NAMALWA (cell line): ENCODE measurements around the gene ONECUT3.

Experiments
- DNase-seq: peaks from one replicate; pipeline ENCODE4 v3.0.0-alpha.2; 2015; ENCODE audit warnings: low spot score

Gene ONECUT3

DNA sequence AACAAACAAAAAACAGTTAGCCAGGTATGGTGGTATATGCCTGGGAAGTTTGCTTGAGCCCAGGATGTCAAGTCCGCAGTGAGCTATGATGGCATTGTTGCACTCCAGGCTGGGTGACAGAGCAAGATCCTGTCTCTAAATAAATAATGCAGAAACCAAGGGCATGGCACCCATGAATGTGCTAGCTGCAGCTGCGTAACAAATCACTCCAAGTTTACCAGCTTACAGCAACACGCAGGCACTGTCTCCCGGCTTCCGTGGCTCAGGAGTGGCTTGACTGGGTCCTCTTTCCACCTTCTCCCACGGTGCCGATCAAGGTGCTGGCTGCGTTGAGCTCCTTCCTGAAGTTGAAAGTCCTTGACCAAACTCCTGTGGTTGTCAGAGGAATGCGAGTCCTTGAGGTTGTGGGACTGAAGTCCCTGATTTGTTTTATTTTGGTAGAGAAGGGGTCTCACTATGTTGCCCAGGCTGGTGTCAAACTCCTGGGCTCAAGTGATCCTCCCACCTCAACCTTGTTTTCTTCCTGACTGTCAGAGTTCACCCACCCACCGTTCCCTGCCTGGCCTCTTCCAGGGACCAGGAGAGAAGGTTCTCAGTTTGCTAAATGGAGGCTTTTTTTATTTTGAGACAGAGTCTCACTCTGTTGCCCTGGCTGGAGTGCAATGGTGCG is 13.2 kb upstream of the ONECUT3 start:
- no peak for DNase-seq

DNA sequence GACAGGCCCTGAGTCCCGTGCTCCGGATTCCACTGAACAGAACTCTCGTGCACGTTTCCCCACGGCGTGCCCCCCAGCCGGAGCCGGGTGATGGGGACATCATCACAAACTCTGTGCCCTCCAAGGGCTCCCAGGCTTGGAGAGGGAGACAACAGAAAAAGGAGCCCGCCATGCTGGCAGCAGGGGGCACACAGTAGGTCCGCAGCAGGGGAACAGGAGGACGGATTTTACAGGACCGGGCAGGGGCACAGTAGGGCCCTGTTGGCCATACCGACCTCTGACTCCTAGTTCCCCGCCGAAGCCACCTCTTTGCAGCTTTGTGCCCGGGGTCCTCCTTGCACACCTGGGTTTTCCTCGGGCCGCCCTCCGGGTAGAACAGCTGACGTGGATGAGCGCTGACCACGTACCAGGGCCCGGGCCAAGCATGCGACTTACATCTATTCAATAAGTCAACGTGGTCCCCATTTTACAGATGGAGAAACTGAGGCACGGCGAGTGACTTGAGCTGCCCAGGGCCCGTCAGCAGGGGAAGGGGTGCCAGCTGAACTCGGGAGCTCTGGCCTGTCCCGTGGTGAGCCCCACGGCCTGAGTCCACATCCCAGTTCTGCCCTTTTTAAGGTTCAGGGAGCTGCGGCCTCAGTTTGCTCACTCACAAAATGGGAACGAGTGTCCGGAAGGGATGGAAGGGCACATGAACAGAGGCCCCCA is 10.2 kb upstream of the ONECUT3 start:
- no peak for DNase-seq

DNA sequence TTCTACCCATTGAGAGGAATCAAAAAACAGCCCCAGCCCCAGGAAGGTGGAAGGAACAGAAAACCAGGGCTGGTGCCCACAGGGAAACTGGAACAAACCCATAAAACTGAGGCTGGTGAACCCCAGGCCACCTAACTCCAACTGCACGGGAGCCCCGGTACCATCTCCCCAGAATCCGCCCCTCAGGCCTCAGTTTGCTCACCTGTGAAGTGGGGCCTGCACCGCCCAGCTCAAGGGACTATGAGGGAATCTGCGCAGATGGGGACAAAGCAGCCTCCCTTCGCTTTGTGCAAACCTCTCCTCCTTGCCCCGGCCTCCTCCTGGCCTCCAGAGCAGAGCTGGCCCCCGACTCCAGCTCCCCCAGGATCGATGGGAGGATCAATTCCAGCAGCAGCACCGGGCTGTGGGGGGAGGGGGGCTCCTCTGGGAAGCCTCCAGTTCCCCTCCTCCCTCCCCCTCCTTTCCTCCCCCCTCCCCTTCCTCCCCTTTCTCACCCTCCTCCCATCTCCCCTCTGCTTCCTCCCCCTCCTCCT is 9.1 kb upstream of the ONECUT3 start:
- DNase-seq: no peak

DNA sequence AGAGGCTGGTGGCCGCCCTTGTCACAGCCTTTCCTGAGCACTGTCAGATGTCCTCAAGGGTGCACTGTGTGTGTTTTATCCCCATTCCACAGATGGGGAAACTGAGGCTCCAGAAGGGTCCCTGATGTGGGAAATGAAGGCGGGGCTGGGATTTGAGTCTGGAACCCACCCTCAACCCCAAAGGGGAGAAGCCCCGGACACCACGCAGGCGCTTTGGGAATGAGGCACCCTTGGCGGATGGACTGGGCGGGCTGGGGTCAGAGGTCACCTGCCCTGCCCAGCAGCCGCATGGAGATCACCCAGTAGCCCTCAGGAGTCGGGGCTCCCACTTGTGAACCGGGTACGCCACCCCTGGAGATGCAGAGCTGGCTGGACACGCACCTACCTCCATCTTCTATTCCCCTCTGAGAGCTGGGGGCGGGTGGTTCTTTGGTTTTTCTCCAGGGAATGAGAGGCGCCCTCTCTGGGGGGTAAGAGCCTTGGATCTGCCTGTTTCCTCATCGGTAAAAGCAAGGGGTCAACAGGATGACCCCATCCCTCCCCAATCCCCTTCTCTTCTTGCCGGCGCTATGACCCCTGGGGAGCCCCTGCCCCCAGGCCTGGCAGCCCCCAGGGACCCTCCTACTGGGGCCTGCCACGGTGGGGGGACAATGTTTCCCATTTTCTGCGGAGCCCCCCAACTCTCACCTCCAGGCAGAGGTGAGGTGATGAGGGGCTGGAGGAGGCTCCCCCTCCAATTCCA is 8.3 kb upstream of the ONECUT3 start:
- no peak for DNase-seq

DNA sequence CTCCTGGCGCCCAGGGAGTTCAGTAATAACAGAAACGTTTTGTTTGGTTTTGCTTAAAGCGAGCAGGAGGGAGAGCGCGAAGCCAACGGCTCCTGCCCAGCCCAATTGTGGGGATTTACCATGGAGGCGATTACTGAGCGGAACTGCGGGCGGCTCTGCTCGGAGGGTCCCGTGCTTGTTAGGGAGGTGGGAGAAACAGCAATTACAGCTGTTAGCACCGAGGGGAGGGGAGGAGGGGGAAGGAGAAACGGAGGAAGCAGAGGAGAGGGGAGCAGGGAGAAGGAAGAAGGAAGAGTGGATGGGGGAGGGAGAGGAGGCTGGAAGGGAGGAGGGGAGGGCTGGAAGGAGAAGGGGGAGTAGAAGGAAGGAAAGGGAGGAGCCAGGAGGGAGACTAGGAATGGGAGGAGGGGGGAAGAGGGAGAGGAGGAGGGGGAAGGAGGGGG is 7.7 kb upstream of the ONECUT3 start:
- DNase-seq: no peak

DNA sequence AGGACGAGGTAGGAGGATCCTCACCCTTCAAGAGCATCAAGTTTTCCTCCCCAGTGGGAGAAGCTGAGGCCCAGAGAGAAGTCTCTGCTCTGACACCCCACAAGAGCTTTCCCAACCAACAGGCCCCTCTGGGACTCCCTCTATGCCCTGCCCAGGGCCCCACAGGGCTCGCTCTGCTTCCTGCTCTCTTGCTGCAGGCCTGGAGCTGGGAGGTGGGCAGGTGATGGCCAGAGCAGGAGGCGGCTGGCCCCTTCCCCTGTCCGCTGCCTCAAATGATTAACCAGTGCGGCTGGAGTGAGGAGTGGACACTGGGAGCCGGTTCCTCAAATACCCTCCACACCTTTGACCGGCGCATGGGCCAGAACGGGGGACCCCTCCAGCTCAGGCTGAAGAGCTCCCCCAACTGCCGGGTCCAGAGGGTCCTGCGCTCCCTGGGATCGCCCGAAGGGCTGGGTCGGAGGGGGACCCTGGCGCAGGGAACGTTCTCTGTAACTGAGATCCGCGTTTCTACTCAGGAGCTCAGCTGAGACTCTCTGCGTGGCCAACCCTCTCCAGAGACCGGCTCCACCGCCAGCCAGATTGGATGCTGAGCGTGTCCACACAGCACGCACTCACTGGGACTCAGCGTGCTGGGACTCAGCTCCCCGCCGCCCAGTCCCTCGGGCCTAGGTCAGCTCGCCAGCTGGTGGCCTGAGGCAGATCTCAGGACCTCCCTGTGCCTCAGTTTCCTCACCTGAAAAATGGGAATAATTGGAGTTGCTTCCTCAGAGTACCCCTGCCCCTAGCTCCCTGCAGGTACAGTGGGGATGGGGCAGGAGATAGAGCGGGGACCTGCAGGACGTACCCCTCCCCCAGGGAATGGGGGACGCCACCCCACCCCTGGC is 6.7 kb upstream of the ONECUT3 start:
- DNase-seq: peak; percentile 43

DNA sequence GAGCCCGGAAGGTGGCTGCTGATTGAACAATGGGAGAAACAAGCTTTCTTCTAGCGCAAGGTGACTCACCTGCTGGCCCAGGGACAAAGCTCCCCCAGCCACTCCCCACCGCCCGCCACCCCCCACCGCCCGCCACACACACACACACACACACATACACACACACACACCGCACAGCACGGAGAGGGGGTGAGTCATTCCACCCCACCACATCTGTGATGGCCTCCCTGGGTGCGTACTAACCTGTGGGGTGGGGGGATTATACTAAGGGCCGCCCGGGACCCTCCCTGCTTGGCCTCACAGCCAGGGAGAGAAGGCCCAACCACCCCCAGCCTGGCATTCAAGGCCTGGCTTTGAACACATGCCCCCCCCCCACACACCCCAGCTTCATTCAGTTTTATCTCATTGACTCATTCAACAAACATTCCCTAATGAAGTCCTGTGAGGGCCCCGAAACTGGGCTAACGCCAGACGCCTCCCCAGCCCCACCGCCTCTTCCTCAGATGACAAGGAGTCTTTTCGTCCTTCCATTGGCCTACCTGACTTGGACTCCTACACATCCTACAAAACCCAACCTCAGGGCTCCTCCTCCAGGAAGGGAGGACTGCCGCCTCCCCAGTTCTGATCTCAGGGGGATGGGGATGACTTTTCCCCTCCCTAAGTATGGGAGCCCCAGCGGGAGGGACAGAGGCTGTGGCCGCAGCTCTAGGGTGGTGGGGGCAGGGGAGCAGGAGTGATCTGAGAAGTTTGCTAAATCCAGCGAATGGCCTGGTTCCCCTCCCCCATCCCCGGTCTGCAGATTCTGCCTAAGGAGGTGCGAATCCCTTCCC is 5.8 kb upstream of the ONECUT3 start:
- no peak for DNase-seq

DNA sequence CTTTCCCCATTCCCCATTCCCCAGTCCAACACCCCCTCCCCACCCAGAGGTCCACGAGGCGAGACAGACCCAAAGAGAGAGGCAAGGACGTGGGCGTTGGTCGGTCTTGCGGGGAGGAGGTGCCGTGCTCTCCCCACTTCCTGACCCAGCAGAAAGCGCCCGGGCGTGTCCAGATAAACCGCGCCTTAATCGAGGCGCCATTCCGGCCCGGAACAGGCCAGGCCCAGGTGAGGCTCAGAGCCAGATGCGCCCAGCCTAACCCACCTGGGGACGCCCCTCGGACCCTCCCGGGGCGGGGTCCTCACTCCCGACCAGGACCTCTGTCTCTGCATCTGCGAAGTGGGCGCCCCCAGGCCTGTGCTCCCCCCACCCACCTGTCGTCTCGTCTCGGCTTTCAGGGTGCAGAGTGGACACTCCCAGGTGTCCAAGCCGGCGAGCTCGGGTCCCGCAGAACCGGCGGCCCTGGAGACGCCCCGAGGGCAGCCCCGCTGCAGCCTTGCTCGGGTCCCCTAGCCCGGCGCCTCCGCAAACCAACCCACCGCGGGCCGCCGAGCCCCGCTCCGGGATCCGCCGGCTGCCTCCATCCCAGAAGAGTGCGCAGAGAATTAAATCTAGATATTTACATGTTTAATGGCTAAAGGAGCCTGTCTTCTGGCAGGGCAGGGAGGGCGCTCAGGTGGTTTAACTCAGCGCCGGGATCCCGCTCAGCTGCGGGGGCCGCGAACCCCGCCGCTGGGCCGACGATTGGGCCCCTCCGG is 5.0 kb upstream of the ONECUT3 start:
- DNase-seq: no peak

DNA sequence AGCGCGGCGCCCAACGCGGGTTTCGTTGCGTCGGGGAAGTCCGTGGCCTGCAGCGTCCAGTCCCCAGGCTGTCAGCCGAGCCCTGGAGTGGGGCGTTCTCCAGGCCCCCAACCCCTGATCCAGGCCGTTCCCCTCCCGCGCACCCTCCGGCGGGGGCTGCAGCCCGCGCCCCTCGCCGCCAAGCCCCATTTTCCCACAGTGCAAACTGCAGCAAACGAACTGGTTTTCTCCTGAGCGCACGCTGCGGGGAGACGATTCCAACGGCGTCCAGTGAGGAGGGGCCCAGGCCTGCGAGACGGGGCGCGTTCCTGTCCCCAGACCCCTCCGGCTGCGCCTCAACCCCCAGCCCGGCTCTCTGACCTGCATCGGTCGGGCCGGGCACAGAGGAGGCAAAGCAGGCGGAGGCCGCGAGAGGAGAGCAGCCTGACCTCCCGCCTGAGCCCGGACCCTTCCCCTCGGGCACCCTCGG is 4.4 kb upstream of the ONECUT3 start:
- no peak for DNase-seq

DNA sequence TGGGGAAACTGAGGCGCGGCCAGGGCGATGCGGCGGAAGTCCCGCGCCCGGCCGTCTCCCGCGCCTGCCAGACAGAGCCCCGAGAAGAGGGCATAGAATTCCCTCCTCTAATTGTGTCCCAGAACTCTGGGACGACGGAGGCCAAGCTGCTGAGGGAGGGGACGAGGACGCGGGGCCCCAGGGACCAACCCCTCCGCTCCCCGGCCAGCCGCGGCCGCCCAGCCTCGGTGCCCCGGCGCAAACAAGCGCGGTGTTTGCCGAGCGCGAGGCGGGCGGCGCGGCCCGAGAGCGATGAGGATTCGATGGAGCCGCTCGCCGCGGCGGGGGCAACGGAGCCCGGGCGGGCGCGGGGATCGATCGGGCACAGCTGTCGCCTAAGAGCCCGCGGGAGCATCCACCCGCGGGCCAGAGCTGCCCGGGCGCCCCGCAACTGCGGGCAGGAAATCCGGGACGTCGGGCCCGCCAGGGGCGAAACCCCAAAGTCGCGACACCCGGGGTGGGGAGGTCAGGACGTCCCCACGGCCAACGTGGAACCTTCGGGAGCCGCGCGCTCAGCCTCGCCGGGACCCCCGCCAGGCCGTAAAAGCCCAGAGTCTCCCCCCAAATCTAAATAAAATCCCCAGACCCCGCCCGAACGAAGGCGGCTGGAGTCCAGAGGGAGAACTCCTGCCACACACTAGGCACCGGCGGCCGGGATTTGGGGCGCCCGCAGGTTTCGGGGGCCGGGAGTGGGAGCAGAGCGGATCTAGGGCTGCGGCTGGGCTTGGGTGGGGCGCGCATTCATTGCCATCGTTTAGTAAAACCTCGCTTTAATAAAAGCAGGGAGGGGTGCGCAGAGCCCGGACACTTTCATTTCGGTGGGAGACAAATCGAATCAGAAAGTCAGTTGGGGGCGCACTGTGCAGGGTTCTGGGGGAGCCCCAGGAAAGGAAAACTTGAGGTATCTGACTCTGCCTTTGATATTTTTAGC is 3.6 kb upstream of the ONECUT3 start:
- DNase-seq: no peak

DNA sequence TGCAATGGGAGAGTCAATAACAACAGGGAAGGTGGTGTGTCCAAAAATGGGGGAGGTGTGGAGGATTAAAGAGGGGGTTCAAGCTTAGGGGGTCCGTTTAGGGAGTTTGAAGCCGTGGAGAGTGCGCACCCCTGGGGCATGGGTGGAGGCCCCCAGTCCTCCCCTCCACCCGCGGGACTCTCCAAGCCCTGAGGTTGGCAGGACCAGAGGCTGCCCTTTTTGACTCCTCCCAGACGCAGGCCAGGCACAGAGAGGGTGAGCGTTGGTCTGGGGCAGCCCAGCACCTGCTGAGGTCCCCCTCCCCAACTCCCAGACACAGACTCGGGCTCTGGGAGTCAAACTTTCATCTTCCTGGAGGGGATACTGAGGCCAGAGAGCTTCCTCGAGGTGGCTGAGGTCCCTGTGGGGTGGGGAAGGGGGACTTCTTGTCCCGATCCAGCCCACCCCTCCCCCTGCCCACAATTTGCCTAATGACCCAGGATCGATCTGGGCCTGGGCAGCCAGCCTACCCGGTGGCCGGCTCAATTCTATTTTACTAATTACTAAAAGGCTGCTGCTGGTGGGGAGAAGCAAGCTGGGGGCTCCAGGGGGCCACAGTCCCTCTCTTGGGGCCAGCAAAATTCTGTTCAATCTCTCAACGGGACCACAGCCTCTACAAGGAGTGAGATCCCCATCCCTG is 2.8 kb upstream of the ONECUT3 start:
- DNase-seq: no peak

DNA sequence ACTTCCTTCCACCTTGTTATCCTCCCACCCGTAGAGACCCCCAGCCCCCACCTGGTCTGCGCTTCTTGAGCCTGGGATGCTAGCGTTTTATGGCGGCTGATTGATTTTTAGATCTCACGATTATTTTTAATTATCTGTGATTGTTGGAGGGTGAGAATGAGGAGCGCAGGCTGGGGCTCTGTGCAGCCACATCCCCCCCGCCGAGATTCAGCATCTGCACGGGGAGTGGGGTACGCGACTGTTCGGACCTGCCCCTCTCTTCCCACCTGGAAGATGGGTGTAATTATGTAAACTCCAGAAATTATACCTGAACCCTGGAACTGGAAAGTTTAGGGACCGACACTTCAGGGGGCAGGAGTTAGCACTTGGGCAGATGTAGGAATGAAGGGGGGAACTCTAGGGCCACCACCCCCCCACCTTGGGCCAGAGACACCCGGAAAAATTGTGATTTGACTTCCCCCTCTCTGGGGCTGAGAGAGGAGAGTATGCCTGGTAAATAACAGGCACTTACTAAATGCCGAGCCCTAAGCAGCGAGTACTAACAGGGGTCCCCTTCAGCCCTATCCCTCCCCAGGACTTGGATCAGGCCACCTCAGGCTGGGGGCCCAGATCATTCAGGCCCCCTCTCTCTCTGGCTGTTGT is 1.8 kb upstream of the ONECUT3 start:
- no peak for DNase-seq

DNA sequence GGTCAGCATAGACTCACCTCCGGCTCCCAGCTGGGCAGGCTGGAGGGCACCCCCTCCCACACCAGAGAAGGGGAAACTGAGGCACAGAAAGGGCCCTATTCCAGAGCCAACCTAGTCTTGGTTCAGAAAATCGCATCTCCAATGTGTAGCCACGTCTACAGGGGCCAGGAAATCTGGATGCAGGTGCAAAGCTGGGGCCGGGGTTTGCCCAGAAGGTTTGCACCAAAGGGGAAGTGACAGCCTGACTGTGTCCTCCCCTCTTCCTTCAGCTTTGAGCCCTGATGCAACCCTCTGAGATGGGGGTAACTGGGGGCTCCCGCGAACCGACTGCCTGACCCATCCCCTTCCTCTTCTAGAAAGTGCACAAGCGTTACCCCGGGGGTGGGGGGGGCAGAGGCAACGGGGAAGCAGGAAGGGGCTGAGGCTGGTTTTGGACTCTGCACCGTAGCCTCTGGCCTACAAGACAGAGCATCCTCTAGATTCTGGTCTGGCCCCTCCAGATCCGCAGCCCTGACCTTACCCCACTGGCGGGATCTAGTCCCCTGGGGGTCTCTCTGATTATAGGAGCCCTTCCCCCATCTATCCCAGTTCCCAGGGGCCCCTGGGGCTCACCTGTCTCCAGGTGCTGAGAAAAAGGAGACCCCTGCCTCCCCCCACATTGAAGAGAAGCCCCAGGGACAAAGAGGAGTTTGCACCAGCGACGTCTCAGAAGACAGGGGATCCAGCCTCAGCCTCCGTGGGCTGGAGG is 1.1 kb upstream of the ONECUT3 start:
- peak; percentile 55 for DNase-seq

DNA sequence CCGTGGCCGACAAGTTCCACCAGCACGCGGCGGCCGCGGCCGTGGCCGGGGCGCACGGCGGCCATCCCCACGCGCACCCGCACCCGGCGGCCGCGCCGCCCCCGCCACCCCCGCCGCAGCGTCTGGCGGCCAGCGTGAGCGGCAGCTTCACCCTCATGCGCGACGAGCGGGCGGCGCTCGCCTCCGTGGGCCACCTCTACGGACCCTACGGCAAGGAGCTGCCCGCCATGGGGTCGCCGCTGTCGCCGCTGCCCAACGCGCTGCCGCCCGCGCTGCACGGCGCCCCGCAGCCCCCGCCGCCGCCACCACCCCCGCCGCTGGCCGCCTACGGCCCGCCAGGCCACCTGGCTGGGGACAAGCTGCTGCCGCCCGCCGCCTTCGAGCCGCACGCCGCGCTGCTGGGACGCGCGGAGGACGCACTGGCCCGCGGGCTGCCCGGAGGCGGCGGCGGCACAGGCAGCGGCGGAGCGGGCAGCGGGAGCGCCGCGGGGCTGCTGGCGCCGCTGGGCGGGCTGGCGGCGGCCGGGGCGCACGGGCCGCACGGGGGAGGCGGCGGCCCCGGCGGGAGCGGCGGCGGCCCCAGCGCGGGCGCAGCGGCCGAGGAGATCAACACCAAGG is 821 bp downstream of the ONECUT3 start:
- no peak for DNase-seq

DNA sequence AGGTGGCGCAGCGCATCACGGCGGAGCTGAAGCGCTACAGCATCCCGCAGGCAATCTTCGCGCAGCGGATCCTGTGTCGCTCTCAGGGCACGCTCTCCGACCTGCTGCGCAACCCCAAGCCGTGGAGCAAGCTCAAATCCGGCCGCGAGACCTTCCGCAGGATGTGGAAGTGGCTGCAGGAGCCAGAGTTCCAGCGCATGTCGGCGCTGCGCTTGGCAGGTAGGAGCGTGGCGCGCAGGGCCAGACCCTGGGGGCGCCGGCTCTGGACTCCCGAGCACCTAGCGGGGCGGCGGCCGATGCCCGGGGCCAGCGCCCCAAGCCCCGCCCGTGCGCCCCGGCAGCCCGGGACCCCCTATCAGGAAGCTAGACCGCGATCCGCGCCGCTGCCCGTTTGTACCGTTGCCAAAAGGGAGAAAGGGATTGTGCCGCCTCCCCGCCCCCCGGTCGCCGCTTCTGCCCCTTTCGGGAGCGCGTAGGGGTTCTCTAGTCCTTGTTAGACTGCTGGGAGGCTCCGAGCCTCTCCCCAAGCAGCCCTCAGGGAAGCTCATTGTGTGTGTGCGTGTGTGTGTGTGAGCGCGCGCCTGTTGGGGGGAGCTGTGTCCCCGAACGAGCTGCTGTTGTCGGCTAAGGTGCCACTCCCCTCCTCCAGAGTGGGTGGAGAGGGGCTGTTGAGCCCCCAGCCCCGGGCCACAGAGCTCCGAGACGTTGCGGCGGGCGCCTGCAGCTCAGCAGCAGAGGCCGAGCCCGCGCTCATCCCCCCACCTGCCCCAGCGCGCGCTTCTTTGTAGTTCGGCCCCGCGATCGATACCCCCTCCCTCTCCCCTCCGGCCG is 1.5 kb downstream of the ONECUT3 start:
- no peak for DNase-seq
